IMR-90 (cell line): ENCODE measurements around the gene KRT73. TPM values are rescaled to one million over a fixed set of nuclear protein-coding genes. Genes with fewer than 3 reads are reported as not detected.
"Not testable (repeated sequence)": the region's sequence is repeated elsewhere in the genome, so short reads cannot be mapped to it uniquely, and the experiment has no call there.

ENCODE experiments used
- ATAC-seq: fragments of 200-7000 bp; cut with Tn5 transposase; 2 replicates; pipeline ENCODE4 v1.9.1; 2020; ENCODE audit warnings: low read depth, mild to moderate bottlenecking, moderate library complexity
- BruUV-seq: library from RNA; stranded (reverse); fragments of 400-500 nt; replicated peaks from 2 replicates; lab custom pipeline; 2021; lab: Mats Ljungman, UMichigan
- CTCF ChIA-PET: fragments of 300-600 bp; formaldehyde crosslinking; extraction: SDS; loops from one replicate; lab custom pipeline; 2021; ENCODE audit warnings: antibody characterized with exemption; lab: Yijun Ruan, JAX
- POLR2A ChIA-PET: fragments of 300-600 bp; sonication (Branson Sonifier 250); formaldehyde crosslinking; loops from one replicate; lab custom pipeline; 2022; ENCODE audit warnings: antibody characterized with exemption; ENCODE audit not compliant: unreplicated experiment; lab: Charles Lee
- DNase-seq: peaks from one replicate; pipeline ENCODE4 v3.0.0; 2013
- H2AFZ ChIP-seq: replicated peaks from 2 replicates; pipeline ENCODE3; 2013; ENCODE audit warnings: low read length, mild to moderate bottlenecking; ENCODE audit not compliant: poor library complexity
- H2AK5ac ChIP-seq: 2 replicates; pipeline ENCODE4 v1.6.1; 2013; ENCODE audit warnings: low read depth, low read length, inconsistent platforms
- H2AK9ac ChIP-seq: replicated peaks from 2 replicates; pipeline ENCODE3; 2013; ENCODE audit warnings: mild to moderate bottlenecking, low read depth, low read length, moderate library complexity; ENCODE audit not compliant: poor library complexity
- H2BK120ac ChIP-seq: 2 replicates; pipeline ENCODE4 v1.6.1; 2013; ENCODE audit warnings: low read depth, low read length, inconsistent platforms
- H2BK15ac ChIP-seq: 3 replicates; pipeline ENCODE4 v1.6.1; 2013; ENCODE audit warnings: low read depth, low read length, inconsistent platforms
- H2BK20ac ChIP-seq: 2 replicates; pipeline ENCODE4 v1.6.1; 2013; ENCODE audit warnings: low read depth, mild to moderate bottlenecking, inconsistent platforms, low read length, moderate library complexity
- H2BK5ac ChIP-seq: 2 replicates; pipeline ENCODE4 v1.6.1; 2013; ENCODE audit warnings: mild to moderate bottlenecking, low read depth, low read length, inconsistent platforms; ENCODE audit not compliant: poor library complexity, severe bottlenecking
- H3K14ac ChIP-seq: replicated peaks from 2 replicates; pipeline ENCODE4 v1.6.1; 2013; ENCODE audit warnings: low read depth, low read length, inconsistent platforms
- H3K18ac ChIP-seq: 2 replicates; pipeline ENCODE4 v1.6.1; 2013; ENCODE audit warnings: low read depth, low read length, control low read depth
- H3K23ac ChIP-seq: 2 replicates; pipeline ENCODE4 v1.6.1; 2013; ENCODE audit warnings: low read depth, low read length, inconsistent platforms
- H3K27ac ChIP-seq: 2 replicates; pipeline ENCODE4 v1.5.1; 2013; ENCODE audit warnings: mild to moderate bottlenecking, control low read depth, low read length; ENCODE audit not compliant: insufficient read depth
- H3K27me3 ChIP-seq: 2 replicates; pipeline ENCODE4 v1.6.1; 2013; ENCODE audit warnings: low read length; ENCODE audit not compliant: control insufficient read depth, insufficient read depth
- H3K36me3 ChIP-seq: 2 replicates; pipeline ENCODE4 v1.6.1; 2013; ENCODE audit warnings: low read length, mixed read lengths; ENCODE audit not compliant: control insufficient read depth, insufficient read depth
- H3K4ac ChIP-seq: 2 replicates; pipeline ENCODE4 v1.6.1; 2013; ENCODE audit warnings: low read depth, low read length, inconsistent platforms
- H3K4me1 ChIP-seq: 2 replicates; pipeline ENCODE4 v1.6.1; 2013; ENCODE audit warnings: low read length, mixed read lengths; ENCODE audit not compliant: control insufficient read depth, insufficient read depth
- H3K4me2 ChIP-seq: 2 replicates; pipeline ENCODE4 v1.6.1; 2013; ENCODE audit warnings: low read depth, mild to moderate bottlenecking, control low read depth, low read length, moderate library complexity
- H3K4me3 ChIP-seq: 2 replicates; pipeline ENCODE4 v1.5.1; 2013; ENCODE audit warnings: low read depth, mild to moderate bottlenecking, control low read depth, low read length, moderate library complexity; ENCODE audit not compliant: insufficient read depth
- H3K56ac ChIP-seq: 2 replicates; pipeline ENCODE4 v1.6.1; 2013; ENCODE audit warnings: low read length, inconsistent platforms; ENCODE audit not compliant: insufficient read depth; ENCODE audit errors: extremely low read depth
- H3K79me1 ChIP-seq, 2 experiments: 2 replicates each; pipeline ENCODE4 v1.6.1; 2013; ENCODE audit warnings: low read length in 2 of 2, inconsistent platforms in 1 of 2, low read depth in 1 of 2
- H3K9ac ChIP-seq: 2 replicates; pipeline ENCODE4 v1.6.1; 2013; ENCODE audit warnings: low read depth, low read length, control low read depth
- H3K9me1 ChIP-seq: 2 replicates; pipeline ENCODE4 v1.6.1; 2013; ENCODE audit warnings: low read length, inconsistent platforms; ENCODE audit not compliant: insufficient read depth
- H3K9me3 ChIP-seq: 2 replicates; pipeline ENCODE4 v1.6.1; 2013; ENCODE audit warnings: low read length; ENCODE audit not compliant: control insufficient read depth, insufficient read depth
- H4K20me1 ChIP-seq: 2 replicates; pipeline ENCODE4 v1.6.1; 2013; ENCODE audit warnings: low read length, inconsistent platforms; ENCODE audit not compliant: insufficient read depth
- H4K5ac ChIP-seq: 2 replicates; pipeline ENCODE4 v1.6.1; 2013; ENCODE audit warnings: mild to moderate bottlenecking, low read depth, low read length, control low read depth
- H4K8ac ChIP-seq, 2 experiments: 2 replicates each; pipeline ENCODE4 v1.6.1; 2013; ENCODE audit warnings: low read depth in 2 of 2, low read length in 2 of 2, control low read depth in 1 of 2, inconsistent platforms in 1 of 2
- H4K91ac ChIP-seq: 2 replicates; pipeline ENCODE4 v1.6.1; 2013; ENCODE audit warnings: low read depth, low read length, inconsistent platforms; ENCODE audit not compliant: insufficient read depth
- WGBS, 2 experiments: methylation state at CpG; one replicate each; pipeline versions ENCODE4 v1.1.5 to v1.1.7; 2013; ENCODE audit warnings: missing lambda C conversion rate in 2 of 2; ENCODE audit not compliant: insufficient read length in 1 of 2; ENCODE audit errors: extremely low coverage in 2 of 2; 5-methylcytosine and 5-hydroxymethylcytosine counted together
- dilution Hi-C: fragments of 300-500 bp; cut with HindIII; formaldehyde crosslinking; loops from one replicate; pipeline ENCODE4 v1.14.3; 2018; ENCODE audit warnings: low sequenced_read_pairs; ENCODE audit not compliant: unreplicated experiment
- in situ Hi-C: fragments of 300-500 bp; cut with MboI; formaldehyde crosslinking; loops from 3 replicates; pipeline ENCODE4 v1.14.3; 2019; ENCODE audit warnings: low sequenced_read_pairs, inconsistent platforms, mixed read lengths
- intact Hi-C: fragments of 100-400 bp; cut with micrococcal nuclease; formaldehyde crosslinking; loops from 2 replicates; pipeline ENCODE4 v1.10.0; 2022
- polyA plus RNA-seq, 3 experiments: library from polyadenylated mRNA; depleted of rRNA; stranded (reverse); fragments of >200 nt; gene quantifications; 2 replicates each; pipeline ENCODE4 v1.2.3, GENCODE V29; 2012; ENCODE audit warnings: low replicate concordance in 1 of 3
- total RNA-seq: library from RNA; depleted of rRNA; stranded (reverse); fragments of >200 nt; gene quantifications from 2 replicates; pipeline ENCODE4 v1.2.3, GENCODE V29; 2012

The KRT73 gene
- total and polyA plus RNA-seq, 2 of the 4 experiments (the other 2 are of a cell fraction), result not detected

GRCh38 chr12:52594237-52594636 lies 24.1 kb downstream of the KRT73 start:
- H2AK5ac ChIP-seq, H3K9me3 ChIP-seq, H3K4me3 ChIP-seq, H3K9ac ChIP-seq, H4K20me1 ChIP-seq, H3K79me1 ChIP-seq, ATAC-seq, dilution Hi-C loops, BruUV-seq, H2BK5ac ChIP-seq, H3K36me3 ChIP-seq, in situ Hi-C loops, H3K4ac ChIP-seq, DNase-seq, POLR2A ChIA-PET, H3K14ac ChIP-seq, H3K9me1 ChIP-seq, H3K27ac ChIP-seq, H3K4me2 ChIP-seq, H2BK15ac ChIP-seq, H3K56ac ChIP-seq, H4K5ac ChIP-seq, H3K23ac ChIP-seq, intact Hi-C loops, H2BK20ac ChIP-seq, H3K18ac ChIP-seq, H2AFZ ChIP-seq, H4K8ac ChIP-seq, H2AK9ac ChIP-seq, H4K91ac ChIP-seq, CTCF ChIA-PET, H3K4me1 ChIP-seq, H2BK120ac ChIP-seq: not testable (repeated sequence)
- 100% methylated on average over 1 of the region's 4 CpGs; no CpG with 5 or more reads in 1 of the 2 experiments for WGBS, 2 experiments
- H3K27me3 ChIP-seq, result peaks cover 19% of the 10 kb centered on the region
